ENCODE data around the gene GRIN2A.

Gene GRIN2A

DNA sequence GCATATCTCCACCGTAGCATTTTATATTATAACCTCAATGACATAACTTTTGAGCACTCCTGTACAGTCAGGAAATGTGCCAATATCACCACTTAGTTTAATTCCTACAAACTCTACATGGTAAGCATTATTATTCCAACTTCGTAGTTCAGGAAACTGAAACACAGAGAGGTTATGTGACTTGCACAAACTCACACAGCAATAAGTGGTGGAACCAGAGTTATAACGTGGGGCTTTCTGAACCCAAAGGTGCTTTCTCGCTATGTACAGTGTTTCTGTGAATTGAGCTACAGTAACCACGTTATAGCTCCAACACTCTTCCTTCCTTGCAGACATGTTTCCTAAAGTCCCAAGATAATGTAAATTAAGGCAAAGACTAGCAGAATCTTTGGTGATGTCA lies 330.2 kb downstream of the GRIN2A start:
- no peak for DNase-seq (ENCODE audit: low spot score)

DNA sequence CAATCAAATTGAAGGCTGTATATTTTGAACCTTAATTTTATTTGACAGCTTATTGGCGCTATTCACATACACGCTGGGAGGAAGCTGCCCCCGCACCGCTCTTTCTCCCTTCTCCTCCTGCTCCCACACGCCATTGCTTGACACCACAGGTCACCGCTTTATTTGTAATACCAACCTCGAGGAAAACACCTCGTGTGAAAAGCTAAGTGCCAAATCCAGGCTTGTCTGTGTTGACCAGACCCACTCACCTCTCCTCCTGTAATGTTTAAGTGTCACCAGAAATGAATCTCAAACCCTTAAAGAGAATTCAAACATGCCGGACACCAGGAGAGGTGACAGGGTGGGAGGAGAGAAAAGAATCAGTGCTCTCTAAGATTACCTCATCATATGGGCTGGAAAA lies 331.4 kb downstream of the GRIN2A start:
- DNase-seq (ENCODE audit: low spot score) = no peak

DNA sequence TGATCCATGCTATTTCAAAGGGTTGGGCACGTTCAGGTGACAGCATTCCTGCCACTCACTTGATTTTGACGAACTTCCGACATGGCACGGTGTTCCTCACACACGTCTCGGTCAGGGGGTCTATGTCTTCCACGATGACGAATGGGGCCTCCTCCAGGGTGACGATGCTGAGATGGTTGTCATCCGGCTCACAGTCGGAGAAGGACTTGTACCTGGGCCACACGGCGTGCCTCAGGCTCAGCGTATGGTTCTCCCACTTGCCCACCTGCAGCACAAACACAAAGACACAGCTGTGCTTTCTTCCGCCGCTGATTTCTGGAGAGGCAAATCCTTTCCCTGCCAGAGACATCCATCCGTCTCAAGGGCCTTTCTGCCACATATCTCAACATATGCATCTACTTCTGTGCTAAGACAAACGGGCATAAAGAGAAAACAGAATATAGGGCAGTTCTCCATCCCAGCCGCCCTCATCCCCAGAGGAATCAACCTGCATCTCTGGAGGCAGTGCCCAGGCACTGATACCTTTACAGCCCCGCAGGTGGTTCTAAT lies 332.5 kb downstream of the GRIN2A start:
- no peak for DNase-seq (ENCODE audit: low spot score)

DNA sequence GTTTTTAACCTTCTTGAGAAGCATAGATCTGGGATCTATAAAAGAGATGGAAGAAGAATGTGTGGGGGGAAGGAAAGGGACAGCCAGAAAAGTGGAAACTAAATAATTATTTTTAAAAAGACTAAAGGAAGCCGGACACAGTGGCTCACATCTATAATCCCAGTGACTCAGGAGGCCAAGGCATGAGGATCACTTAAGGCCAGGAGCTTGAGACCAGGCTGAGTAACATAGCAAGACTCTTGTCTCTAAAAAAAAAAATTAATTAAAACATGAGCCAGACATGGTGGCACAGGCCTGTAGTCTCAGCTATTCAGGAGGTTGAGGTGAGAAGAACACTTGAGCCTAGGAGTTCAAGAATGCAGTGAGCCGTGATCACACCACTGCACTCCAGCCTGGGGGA lies 335.1 kb downstream of the GRIN2A start:
- no peak for DNase-seq (ENCODE audit: low spot score)

- no peak for DNase-seq (ENCODE audit: low spot score)
Observed at GRCh38 chr16:9846362-9847099, 335.7 kb downstream of the GRIN2A start.

DNA sequence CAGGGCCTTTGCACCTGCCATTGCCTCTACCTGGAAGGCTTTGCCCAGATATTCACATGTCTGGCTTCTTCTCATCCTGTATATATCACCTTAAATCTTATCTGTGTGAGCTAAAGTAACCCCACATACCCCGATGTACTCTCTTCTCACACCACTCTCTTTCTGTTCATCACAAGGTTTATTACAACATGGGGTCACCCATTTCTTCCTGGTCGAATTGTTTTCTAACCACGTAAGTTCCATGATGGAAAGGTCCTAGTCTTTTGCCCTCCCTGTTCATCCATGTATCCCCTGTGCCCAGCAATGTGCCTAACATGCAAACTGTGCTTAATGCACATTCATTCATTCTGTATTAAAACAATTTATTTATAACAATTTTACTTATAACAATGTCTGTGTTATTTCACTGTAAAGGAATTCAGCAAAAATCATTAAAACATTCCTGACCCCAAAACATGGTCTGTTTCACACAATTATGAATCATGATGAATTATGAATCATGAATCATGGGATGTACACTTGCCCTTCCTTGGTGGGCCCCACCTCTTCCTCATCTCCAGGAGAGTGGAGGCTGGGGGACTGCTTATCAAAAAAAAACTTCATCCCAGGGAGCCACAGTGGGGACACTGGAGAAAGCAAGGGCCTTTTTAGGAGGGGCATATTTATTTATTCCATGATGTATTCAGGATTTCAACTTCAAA lies 336.4 kb downstream of the GRIN2A start:
- no peak for DNase-seq (ENCODE audit: low spot score)

- DNase-seq (ENCODE audit: low spot score) = no peak
Observed at GRCh38 chr16:9844361-9844760, 337.9 kb downstream of the GRIN2A start.

DNA sequence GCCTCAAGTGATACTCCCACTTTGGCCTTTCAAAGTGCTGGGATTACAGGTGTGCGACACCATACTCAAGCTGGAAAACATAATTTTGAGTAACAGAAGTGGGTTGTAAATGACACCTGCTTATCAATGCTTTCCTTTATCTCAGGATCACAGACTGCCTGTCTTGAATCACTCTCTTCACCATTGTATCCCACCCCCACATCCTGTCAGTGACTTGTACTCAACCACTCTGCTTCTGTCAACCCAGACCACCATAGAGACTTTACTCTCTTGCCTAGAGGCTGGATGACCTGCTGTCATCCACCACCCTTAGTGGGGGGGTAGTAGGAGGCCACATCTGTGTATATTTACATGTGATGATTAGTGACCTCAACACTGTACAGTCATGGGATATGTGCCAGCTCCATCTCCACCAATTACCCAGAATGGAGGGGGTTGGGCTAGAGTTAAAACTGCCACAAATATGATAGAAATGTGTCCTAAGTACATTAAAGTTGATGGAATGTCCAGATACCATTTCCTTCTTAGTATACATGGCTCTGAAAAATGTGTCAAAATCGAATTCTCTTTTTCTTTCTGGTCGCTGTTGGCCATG lies 338.7 kb downstream of the GRIN2A start:
- no peak for DNase-seq (ENCODE audit: low spot score)

- DNase-seq (ENCODE audit: low spot score) = no peak
Observed at GRCh38 chr16:9840761-9841665, 341.2 kb downstream of the GRIN2A start.

DNA sequence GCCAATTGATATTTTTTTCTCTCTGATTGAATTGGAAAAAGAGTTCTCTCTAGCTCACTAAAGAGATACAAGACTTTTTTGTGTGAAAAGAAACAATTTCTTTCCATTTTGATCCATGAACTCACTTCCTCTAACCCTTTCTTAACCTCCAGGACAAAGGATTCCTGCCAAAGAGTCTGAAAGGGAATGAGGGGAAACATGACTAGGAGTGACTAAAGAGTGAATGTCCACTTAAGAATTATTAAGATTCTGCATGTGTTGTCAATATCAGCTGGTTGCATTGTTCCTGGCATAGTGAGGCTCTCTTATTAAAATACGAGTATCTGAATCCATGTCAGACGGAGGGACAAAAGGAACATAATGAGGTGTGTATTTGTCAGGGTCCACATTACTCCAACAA lies 344.7 kb downstream of the GRIN2A start:
- no peak for DNase-seq (ENCODE audit: low spot score)

GRCh38 chr16:9836118-9836736 lies 346.0 kb downstream of the GRIN2A start:
- no peak for DNase-seq (ENCODE audit: low spot score)

GRCh38 chr16:9827062-9827752 lies 355.0 kb downstream of the GRIN2A start:
- DNase-seq (ENCODE audit: low spot score) = no peak

DNA sequence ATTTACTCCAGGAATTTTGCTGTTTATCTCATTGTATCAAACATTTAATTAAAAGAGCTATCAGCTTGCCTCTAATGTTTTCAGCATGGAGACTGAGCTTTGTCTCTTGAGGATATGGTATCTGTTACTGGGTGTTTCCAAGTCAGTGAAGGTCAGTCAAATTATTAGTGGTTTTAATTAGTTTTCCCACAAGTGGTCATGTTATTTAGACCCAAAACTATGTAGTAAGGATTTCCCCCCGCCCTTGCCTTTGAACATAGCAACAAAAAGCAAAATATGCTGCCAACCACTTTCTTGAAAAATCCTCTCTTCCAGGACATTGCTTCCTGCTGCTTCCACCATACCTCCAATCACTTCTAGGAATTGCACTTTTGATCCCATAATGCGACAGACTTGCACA lies 355.6 kb downstream of the GRIN2A start:
- no peak for DNase-seq (ENCODE audit: low spot score)

GRCh38 chr16:9824200-9825068 lies 357.8 kb downstream of the GRIN2A start:
- DNase-seq (ENCODE audit: low spot score) = no peak

- no peak for DNase-seq (ENCODE audit: low spot score)
Observed at GRCh38 chr16:9823510-9823909, 358.7 kb downstream of the GRIN2A start.

DNA sequence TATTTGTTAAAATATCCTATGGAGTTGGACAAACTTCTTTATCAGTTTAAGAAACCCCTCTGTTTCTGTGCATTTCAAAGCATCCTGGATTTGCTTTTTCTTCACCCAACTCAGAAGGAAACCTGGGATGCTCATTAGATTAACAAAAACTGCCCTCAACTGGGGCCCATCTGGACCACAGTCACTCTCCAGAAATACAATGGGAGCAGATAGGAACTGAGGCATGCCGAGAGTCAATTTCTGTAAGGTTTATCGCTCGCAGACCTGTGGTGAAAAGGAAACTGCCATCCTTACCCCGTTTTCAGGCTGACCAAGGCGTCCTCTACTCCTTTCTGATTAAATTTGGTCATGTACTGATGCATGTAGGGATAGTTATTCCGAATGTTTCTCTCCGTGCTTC lies 360.3 kb downstream of the GRIN2A start:
- no peak for DNase-seq (ENCODE audit: low spot score)

- DNase-seq (ENCODE audit: low spot score) = no peak
Observed at GRCh38 chr16:9821331-9821730, 360.9 kb downstream of the GRIN2A start.

- no peak for DNase-seq (ENCODE audit: low spot score)
Observed at GRCh38 chr16:9820476-9821246, 361.6 kb downstream of the GRIN2A start.

- DNase-seq (ENCODE audit: low spot score) = no peak
Observed at GRCh38 chr16:9818702-9819101, 363.5 kb downstream of the GRIN2A start.
